ENCODE data around the gene KLK4. TPM values are rescaled to one million over a fixed set of nuclear protein-coding genes. Genes with fewer than 3 reads are reported as not detected.

Gene KLK4
- total and polyA plus RNA-seq, 10 donors = 0.19 to 0.26 (median 0.20) TPM; not detected in 7

- no peaks in the 10 kb centered on the region for H3K36me3 ChIP-seq
- H3K27ac ChIP-seq = no peak overlapping the region
- peaks cover 0 to 19% (median 9%) of the 10 kb centered on the region in 6 donors for H3K4me1 ChIP-seq
- no peak overlapping the region for H3K4me3 ChIP-seq
- H3K9me3 ChIP-seq = no peaks in the 10 kb centered on the region
- 88 to 99% (median 93%) methylated on average over 2 of the region's 2 CpGs for WGBS, 5 donors
- DNase-seq = no peak
- TF ChIP-seq POLR2A (IDR thresholded peaks at IDR 0.05) (no peak), POLR2AphosphoS5 (IDR thresholded peaks at IDR 0.05) (no peak)
- TF ChIP-seq, protein P1, sequence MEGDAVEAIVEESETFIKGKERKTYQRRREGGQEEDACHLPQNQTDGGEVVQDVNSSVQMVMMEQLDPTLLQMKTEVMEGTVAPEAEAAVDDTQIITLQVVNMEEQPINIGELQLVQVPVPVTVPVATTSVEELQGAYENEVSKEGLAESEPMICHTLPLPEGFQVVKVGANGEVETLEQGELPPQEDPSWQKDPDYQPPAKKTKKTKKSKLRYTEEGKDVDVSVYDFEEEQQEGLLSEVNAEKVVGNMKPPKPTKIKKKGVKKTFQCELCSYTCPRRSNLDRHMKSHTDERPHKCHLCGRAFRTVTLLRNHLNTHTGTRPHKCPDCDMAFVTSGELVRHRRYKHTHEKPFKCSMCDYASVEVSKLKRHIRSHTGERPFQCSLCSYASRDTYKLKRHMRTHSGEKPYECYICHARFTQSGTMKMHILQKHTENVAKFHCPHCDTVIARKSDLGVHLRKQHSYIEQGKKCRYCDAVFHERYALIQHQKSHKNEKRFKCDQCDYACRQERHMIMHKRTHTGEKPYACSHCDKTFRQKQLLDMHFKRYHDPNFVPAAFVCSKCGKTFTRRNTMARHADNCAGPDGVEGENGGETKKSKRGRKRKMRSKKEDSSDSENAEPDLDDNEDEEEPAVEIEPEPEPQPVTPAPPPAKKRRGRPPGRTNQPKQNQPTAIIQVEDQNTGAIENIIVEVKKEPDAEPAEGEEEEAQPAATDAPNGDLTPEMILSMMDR (IDR thresholded peaks at IDR 0.05 in 8 of 11, conservative IDR thresholded peaks at IDR 0.05 in 3 of 11) = no peak
- peaks cover 0 to 68% (median 0%) of the 10 kb centered on the region in 7 donors for H3K27me3 ChIP-seq (replicated peaks in 1 of 7)
- intact Hi-C loops (cut with DNase I; ENCODE audit: low total_unique reads) = no loop called here
Observed at GRCh38 chr19:50925734-50926133, 14.5 kb upstream of the KLK4 start.

- DNase-seq = no peak
- intact Hi-C loops (cut with DNase I; ENCODE audit: low total_unique reads) = no loop called here
- Histone ChIP-seq H3K27me3 (replicated peaks in 1 of 7) (peaks cover 0 to 68% (median 0%) of the 10 kb centered on the region in 7 donors), H3K4me1 (peaks cover 0 to 13% (median 9%) of the 10 kb centered on the region in 6 donors), H3K36me3 (no peaks in the 10 kb centered on the region), H3K4me3 (no peak overlapping the region), H3K27ac (no peak overlapping the region), H3K9me3 (no peaks in the 10 kb centered on the region)
- WGBS, 5 donors = 68 to 77% (median 74%) methylated on average over 6 of the region's 6 CpGs
- TF ChIP-seq POLR2AphosphoS5 (IDR thresholded peaks at IDR 0.05) (no peak), POLR2A (IDR thresholded peaks at IDR 0.05) (no peak)
- TF ChIP-seq, protein P1 (IDR thresholded peaks at IDR 0.05 in 8 of 11, conservative IDR thresholded peaks at IDR 0.05 in 3 of 11) = no peak
Observed at GRCh38 chr19:50924586-50924985, 13.4 kb upstream of the KLK4 start.

- WGBS, 5 donors = 30 to 35% (median 33%) methylated on average over 18 to 21 of the region's 21 CpGs
- Histone ChIP-seq H3K27me3 (replicated peaks in 1 of 7) (peaks cover 0 to 68% (median 0%) of the 10 kb centered on the region in 7 donors), H3K9me3 (no peaks in the 10 kb centered on the region), H3K36me3 (no peaks in the 10 kb centered on the region), H3K4me1 (peaks cover 0 to 12% (median 9%) of the 10 kb centered on the region in 6 donors), H3K27ac (no peak overlapping the region), H3K4me3 (no peak overlapping the region)
- DNase-seq = peak; percentile 90
- TF ChIP-seq, protein P1 (IDR thresholded peaks at IDR 0.05 in 8 of 11, conservative IDR thresholded peaks at IDR 0.05 in 3 of 11) = peak; percentile 48 to 87 (median 78)
- peak in 1 of 3 donors; percentile 13 for TF ChIP-seq POLR2AphosphoS5 (IDR thresholded peaks at IDR 0.05)
- TF ChIP-seq POLR2A (IDR thresholded peaks at IDR 0.05) = no peak
- intact Hi-C loops (cut with DNase I; ENCODE audit: low total_unique reads) = no loop called here
Observed at GRCh38 chr19:50922317-50922853, 11.2 kb upstream of the KLK4 start.

DNA sequence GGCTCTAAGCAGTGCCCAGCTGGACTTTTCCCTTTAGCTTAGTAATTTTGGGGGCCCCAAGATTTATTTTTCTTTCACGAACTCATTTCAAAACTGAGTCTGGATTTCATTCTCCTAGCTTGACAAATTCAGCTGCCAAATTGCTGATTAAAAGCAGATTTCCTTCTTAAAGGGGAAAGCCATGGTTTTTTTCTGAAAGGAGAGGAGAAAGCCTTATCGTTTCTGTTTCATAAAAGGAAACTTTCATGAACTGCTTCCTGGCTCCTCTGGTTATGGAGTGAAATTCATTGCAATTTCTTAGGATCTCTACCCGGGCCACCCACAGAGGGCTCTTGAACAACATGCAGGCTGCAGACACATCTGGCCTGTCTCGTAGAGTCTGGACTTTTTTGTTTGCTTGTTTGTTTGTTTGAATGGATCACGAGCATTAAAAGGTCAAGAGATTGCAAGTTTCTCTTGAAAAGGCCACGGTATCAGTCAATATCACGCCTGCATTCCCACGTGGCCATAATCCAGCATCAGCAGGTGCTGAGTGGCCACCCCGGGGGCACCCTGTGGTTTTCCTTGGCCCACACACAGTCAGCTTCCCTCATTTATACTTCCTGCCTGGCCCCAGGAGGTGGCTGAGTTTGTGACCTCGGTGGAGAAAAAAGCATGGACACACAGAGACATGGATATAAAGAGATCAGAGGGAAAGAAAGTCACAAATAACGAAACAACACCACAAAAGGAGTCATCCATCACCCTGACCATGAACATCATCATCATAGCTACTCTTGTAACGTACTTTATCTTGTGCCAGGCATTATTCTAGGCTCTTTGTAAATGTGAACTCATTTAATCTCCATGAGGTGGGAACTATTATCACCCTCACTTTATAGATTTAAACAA is 10.5 kb upstream of the KLK4 start:
- no peak for DNase-seq
- H3K4me1 ChIP-seq = peaks cover 0 to 12% (median 9%) of the 10 kb centered on the region in 6 donors
- 4 to 8% (median 5%) methylated on average over 12 of the region's 12 CpGs for WGBS, 5 donors
- H3K27me3 ChIP-seq (replicated peaks in 1 of 7) = peaks cover 0 to 75% (median 0%) of the 10 kb centered on the region in 7 donors
- H3K27ac ChIP-seq = no peak overlapping the region
- H3K9me3 ChIP-seq = no peaks in the 10 kb centered on the region
- no peak overlapping the region for H3K4me3 ChIP-seq
- TF ChIP-seq, protein P1 (IDR thresholded peaks at IDR 0.05 in 8 of 11, conservative IDR thresholded peaks at IDR 0.05 in 3 of 11) = no peak
- intact Hi-C loops (cut with DNase I; ENCODE audit: low total_unique reads) = no loop called here
- no peaks in the 10 kb centered on the region for H3K36me3 ChIP-seq

All from spleen (tissue), 11 donors.